ENCODE results near the gene GOPC. TPM values are rescaled to one million over a fixed set of nuclear protein-coding genes. Genes with fewer than 3 reads are reported as not detected.

Gene GOPC
- total RNA-seq, 1 experiment from 2014 or later = 24.2 TPM

DNA sequence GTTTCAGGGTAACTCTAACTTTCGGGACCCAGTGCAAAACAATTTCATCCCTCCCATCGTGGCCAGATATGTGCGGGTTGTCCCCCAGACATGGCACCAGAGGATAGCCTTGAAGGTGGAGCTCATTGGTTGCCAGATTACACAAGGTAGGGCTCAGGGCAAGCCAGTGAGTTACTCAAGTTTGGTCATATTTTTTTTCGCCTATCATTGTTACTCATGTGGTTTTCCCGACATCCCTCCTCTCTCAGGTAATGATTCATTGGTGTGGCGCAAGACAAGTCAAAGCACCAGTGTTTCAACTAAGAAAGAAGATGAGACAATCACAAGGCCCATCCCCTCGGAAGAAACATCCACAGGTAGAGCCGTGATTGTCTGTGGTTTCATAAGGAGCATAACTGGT lies 61.6 kb downstream of the GOPC start:
- Histone ChIP-seq H3K4me2 (ENCODE audit: low read length) (no peak overlapping the region), H3K79me2 (ENCODE audit: insufficient read depth, low read length) (no peaks in the 10 kb centered on the region), H3K4me1 (ENCODE audit: control insufficient read depth in 1 of 2, insufficient read depth in 2 of 2, low read length in 2 of 2) (peaks cover 14% of the 10 kb centered on the region in 2 experiments; a peak in 3 of 4 replicates)

DNA sequence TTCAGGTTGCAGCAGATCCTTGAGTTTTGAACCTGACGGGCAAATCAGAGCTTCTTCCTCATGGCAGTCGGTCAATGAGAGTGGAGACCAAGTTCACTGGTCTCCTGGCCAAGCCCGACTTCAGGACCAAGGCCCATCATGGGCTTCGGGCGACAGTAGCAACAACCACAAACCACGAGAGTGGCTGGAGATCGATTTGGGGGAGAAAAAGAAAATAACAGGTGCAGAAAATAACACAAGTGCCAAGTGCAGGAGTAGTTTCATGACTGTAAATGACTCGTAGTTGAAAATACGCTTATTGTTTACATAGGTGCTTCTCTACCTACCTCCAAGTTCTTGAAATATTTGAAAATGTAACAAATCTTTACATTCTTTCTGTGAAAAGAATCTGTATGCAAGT lies 63.7 kb downstream of the GOPC start:
- H3K36me3 ChIP-seq (ENCODE audit: control insufficient read depth in 1 of 2, insufficient read depth in 2 of 2, low read length in 2 of 2) = peaks cover 0 to 6% of the 10 kb centered on the region in 2 experiments; a peak in 2 of 4 replicates
- no peak overlapping the region for H3K27ac ChIP-seq (ENCODE audit: low read depth, low read length)
- H3K27me3 ChIP-seq (ENCODE audit: insufficient read depth, low read length) = no peaks in the 10 kb centered on the region
- no peaks in the 10 kb centered on the region for H3K79me2 ChIP-seq (ENCODE audit: insufficient read depth, low read length)
- DNase-seq (ENCODE audit: low read depth, low spot score) (no peak), ATAC-seq (no peak)
- ChIA-PET CTCF (no interaction called here), POLR2A (no interaction called here), RAD21 (ENCODE audit: low non-redundant PET in 1 of 2, low total read pairs in 2 of 2, uncharacterized antibody in 2 of 2, unreplicated experiment in 2 of 2) (no interaction called here)
- H4K20me1 ChIP-seq (ENCODE audit: insufficient read depth) = no peaks in the 10 kb centered on the region
- no peak overlapping the region for H2AFZ ChIP-seq (ENCODE audit: low read depth, low read length, poor library complexity, severe bottlenecking)
- H3K9me2 ChIP-seq (ENCODE audit: insufficient read depth) = no peaks in the 10 kb centered on the region
- no peak overlapping the region for H3K4me3 ChIP-seq (replicated peaks in 1 of 2; ENCODE audit: low read depth in 1 of 2, low read length in 2 of 2)
- no peak overlapping the region for H3K9ac ChIP-seq (ENCODE audit: low read length)
- peaks cover 7 to 10% of the 10 kb centered on the region in 2 experiments; a peak in 2 of 4 replicates for H3K4me1 ChIP-seq (ENCODE audit: control insufficient read depth in 1 of 2, insufficient read depth in 2 of 2, low read length in 2 of 2)
- H3K4me2 ChIP-seq (ENCODE audit: low read length) = no peak overlapping the region
- intact Hi-C loops (cut with micrococcal nuclease) = no loop called here
- no TSS peak for BruUV-seq (replicated peaks)
- H3K9me3 ChIP-seq (ENCODE audit: control insufficient read depth in 1 of 2, insufficient read depth in 1 of 2, low read depth in 1 of 2, low read length in 2 of 2) = no peaks in the 10 kb centered on the region
- TF ChIP-seq SP1 (IDR thresholded peaks at IDR 0.05; ENCODE audit: low read depth) (no peak), FOSL1 (IDR thresholded peaks at IDR 0.05; ENCODE audit: low read depth) (no peak), RAD21 (IDR thresholded peaks at IDR 0.05; ENCODE audit: low read depth) (no peak), POLR2A (IDR thresholded peaks at IDR 0.05; ENCODE audit: borderline replicate concordance, extremely low read depth, insufficient read depth, insufficient read length) (no peak), SRF (IDR thresholded peaks at IDR 0.05; ENCODE audit: low read depth) (no peak), CBX3 (IDR thresholded peaks at IDR 0.05; ENCODE audit: low read depth) (no peak), EZH2phosphoT487 (IDR thresholded peaks at IDR 0.05; ENCODE audit: borderline replicate concordance) (no peak), POLR2AphosphoS5 (IDR thresholded peaks at IDR 0.05; ENCODE audit: low read depth, low read length) (no peak), MAX (IDR thresholded peaks at IDR 0.05) (no peak), YY1 (IDR thresholded peaks at IDR 0.05; ENCODE audit: extremely low read depth, insufficient replicate concordance, low read depth, low read length) (no peak), CEBPB (IDR thresholded peaks at IDR 0.05; ENCODE audit: low read depth) (no peak), ZFX (IDR thresholded peaks at IDR 0.05) (no peak), TCF7L2 (IDR thresholded peaks at IDR 0.05; ENCODE audit: borderline replicate concordance, extremely low read depth, insufficient read depth, insufficient read length) (no peak), ELF1 (IDR thresholded peaks at IDR 0.05; ENCODE audit: borderline replicate concordance, low read depth) (no peak)
- TF ChIP-seq, protein P1, sequence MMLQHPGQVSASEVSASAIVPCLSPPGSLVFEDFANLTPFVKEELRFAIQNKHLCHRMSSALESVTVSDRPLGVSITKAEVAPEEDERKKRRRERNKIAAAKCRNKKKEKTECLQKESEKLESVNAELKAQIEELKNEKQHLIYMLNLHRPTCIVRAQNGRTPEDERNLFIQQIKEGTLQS (IDR thresholded peaks at IDR 0.05) = no peak
- TF ChIP-seq, protein P2, sequence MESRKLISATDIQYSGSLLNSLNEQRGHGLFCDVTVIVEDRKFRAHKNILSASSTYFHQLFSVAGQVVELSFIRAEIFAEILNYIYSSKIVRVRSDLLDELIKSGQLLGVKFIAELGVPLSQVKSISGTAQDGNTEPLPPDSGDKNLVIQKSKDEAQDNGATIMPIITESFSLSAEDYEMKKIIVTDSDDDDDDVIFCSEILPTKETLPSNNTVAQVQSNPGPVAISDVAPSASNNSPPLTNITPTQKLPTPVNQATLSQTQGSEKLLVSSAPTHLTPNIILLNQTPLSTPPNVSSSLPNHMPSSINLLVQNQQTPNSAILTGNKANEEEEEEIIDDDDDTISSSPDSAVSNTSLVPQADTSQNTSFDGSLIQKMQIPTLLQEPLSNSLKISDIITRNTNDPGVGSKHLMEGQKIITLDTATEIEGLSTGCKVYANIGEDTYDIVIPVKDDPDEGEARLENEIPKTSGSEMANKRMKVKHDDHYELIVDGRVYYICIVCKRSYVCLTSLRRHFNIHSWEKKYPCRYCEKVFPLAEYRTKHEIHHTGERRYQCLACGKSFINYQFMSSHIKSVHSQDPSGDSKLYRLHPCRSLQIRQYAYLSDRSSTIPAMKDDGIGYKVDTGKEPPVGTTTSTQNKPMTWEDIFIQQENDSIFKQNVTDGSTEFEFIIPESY (IDR thresholded peaks at IDR 0.05; ENCODE audit: extremely low read depth, insufficient replicate concordance, low read length) = no peak

More for the DNA sequence above, 61.6 kb downstream of the GOPC start:
- H3K27ac ChIP-seq (ENCODE audit: low read depth, low read length) = no peak overlapping the region
- H4K20me1 ChIP-seq (ENCODE audit: insufficient read depth) = no peaks in the 10 kb centered on the region
- peaks cover 0 to 12% of the 10 kb centered on the region in 2 experiments; a peak in 2 of 4 replicates for H3K36me3 ChIP-seq (ENCODE audit: control insufficient read depth in 1 of 2, insufficient read depth in 2 of 2, low read length in 2 of 2)
- intact Hi-C loops (cut with micrococcal nuclease) = no loop called here
- no peaks in the 10 kb centered on the region for H3K9me2 ChIP-seq (ENCODE audit: insufficient read depth)
- H3K9ac ChIP-seq (ENCODE audit: low read length) = no peak overlapping the region
- CTCF ChIA-PET = no interaction called here
- POLR2A ChIA-PET = no interaction called here
- RAD21 ChIA-PET (ENCODE audit: low non-redundant PET in 1 of 2, low total read pairs in 2 of 2, uncharacterized antibody in 2 of 2, unreplicated experiment in 2 of 2) = no interaction called here
- no peaks in the 10 kb centered on the region for H3K9me3 ChIP-seq (ENCODE audit: control insufficient read depth in 1 of 2, insufficient read depth in 1 of 2, low read depth in 1 of 2, low read length in 2 of 2)
- H3K27me3 ChIP-seq (ENCODE audit: insufficient read depth, low read length) = no peaks in the 10 kb centered on the region
- no peak overlapping the region for H3K4me3 ChIP-seq (replicated peaks in 1 of 2; ENCODE audit: low read depth in 1 of 2, low read length in 2 of 2)
- no TSS peak for BruUV-seq (replicated peaks)
- TF ChIP-seq POLR2A (IDR thresholded peaks at IDR 0.05; ENCODE audit: borderline replicate concordance, extremely low read depth, insufficient read depth, insufficient read length) (no peak), CEBPB (IDR thresholded peaks at IDR 0.05; ENCODE audit: low read depth) (peak; percentile 45; the same call in 1 of the 2 replicates), ZNF274 (IDR thresholded peaks at IDR 0.05; ENCODE audit: low read depth, low read length) (no peak)
- H2AFZ ChIP-seq (ENCODE audit: low read depth, low read length, poor library complexity, severe bottlenecking) = no peak overlapping the region
- DNase-seq (ENCODE audit: low read depth, low spot score) (no peak), ATAC-seq (no peak)
